Measurements from ENCODE around the gene OLIG2.

- TF ChIP-seq CTCF (IDR thresholded peaks at IDR 0.05) (no peak), POLR2AphosphoS5 (IDR thresholded peaks at IDR 0.05) (no peak)
These were observed 2.7 kb upstream of the OLIG2 start for GRCh38 chr21:33022828-33023573.
